ENCODE measurements around the gene VSIG2. TPM values are rescaled to one million over a fixed set of nuclear protein-coding genes. Genes with fewer than 3 reads are reported as not detected.

The VSIG2 gene
- total RNA-seq, 1 donor from 2014 or later, result 0.74 TPM

DNA sequence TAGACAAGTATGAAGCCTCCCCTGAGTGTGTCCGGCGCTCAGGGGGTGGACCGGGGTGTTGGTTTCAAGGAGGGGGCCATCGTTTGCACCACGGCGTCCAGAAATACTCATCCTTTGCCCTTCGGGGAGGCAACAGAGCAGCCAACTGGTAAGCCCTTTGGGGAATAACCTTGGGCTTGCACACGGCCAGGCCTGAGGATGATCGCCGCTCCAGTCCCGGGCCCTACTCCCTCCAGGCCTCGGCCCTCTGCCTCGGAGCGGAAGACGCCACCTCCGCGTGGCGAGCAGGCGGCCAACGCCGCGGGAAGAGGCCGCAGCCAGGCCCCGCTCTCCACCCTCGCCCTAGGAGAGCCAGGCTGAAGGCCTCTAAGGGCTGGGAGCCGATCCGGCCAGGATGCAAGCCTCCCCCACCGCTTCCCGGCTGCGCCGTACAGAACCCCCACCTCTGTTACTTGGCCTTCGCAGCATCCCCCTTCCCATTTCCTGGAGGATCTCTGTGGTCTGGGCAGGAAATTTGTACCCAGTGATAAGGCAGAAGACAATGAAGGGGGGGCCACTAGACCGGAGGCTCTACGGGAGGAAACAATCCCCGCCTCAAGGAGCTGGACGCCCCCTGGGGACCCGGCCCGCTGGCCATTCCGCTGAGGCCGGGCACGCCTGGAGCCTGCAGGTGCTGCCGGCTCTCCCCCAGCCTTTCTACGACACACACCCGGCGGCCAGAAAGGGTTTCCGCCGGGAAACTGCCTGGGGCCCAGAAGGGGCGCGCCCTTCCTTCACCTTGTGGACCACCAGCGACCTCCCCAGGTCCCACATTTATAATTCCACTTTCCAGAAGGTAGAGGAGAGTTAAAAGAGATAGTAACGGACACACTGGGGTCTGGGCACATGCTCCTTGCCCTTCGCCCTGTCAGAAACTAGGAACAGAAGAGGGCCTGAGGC lies 7.5 kb upstream of the VSIG2 start:
- DNase-seq (ENCODE audit: extremely low spot score in 2 of 2), result no peak
- Histone ChIP-seq H3K9me3 (no peaks in the 10 kb centered on the region), H3K4me1 (peaks cover 50% of the 10 kb centered on the region), H3K36me3 (no peaks in the 10 kb centered on the region), H3K27me3 (peaks cover 6% of the 10 kb centered on the region), H3K4me3 (peak overlapping the region; percentile 50 to 53), H3K27ac (peak overlapping the region; percentile 71)
- TF ChIP-seq POLR2AphosphoS5 (IDR thresholded peaks at IDR 0.05; ENCODE audit: insufficient read depth in 1 of 2, low read depth in 1 of 2), result peak; percentile 16 to 57
- TF ChIP-seq, protein P1, sequence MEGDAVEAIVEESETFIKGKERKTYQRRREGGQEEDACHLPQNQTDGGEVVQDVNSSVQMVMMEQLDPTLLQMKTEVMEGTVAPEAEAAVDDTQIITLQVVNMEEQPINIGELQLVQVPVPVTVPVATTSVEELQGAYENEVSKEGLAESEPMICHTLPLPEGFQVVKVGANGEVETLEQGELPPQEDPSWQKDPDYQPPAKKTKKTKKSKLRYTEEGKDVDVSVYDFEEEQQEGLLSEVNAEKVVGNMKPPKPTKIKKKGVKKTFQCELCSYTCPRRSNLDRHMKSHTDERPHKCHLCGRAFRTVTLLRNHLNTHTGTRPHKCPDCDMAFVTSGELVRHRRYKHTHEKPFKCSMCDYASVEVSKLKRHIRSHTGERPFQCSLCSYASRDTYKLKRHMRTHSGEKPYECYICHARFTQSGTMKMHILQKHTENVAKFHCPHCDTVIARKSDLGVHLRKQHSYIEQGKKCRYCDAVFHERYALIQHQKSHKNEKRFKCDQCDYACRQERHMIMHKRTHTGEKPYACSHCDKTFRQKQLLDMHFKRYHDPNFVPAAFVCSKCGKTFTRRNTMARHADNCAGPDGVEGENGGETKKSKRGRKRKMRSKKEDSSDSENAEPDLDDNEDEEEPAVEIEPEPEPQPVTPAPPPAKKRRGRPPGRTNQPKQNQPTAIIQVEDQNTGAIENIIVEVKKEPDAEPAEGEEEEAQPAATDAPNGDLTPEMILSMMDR (IDR thresholded peaks at IDR 0.05), result no peak
- intact Hi-C loops (cut with DNase I), result loop anchor here (2.0 to 5.0 kb wide), 2 partner anchors 78 to 85 kb away; no protein-coding TSS in a partner anchor

DNA sequence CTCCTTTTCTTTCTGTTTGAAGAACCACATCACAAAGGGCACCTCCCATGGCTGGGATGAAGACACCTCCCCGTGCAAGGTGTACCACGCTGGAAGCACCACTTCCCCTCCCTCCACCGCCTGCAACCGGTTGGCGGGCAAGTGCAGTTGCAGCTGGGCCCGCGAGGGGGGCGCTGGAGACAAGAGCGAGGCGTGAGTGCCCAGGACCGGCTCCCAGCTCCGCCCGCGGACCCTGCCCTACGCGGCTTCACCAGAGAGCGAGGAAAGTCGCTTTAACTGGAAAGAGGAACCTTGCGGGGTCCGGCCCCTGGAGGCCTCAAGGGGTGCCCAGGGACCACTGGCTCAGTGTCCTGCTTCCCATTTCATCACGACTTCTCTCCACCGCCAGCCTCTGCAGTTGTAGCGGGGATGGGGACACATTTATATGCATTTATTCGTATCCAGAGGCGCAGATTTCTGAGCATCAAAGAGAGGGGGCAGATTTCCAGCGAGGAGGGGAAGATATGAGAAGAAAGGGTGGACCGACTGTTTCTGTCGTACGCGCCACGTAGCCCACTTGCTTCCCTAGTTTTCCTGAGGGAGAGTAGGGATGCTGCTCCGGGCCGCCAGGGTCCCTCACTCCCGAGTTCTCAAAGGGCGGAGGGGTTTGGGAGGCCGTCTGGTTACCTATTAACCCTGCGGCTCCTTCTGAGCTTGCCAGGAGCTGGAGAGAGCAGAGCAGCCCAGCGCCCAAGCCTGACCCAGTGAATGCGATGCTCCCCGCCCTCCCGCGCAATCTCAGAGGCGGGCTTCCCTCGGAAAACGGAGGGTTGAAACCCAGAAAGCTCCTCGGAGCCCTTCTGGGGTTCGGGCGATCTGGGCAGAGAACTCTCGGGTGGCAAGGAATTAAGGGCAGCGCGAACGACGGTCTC lies 6.6 kb upstream of the VSIG2 start:
- intact Hi-C loops (cut with DNase I), result loop anchor here (5.0 kb wide), 1 partner anchor 79 kb away; no protein-coding TSS in a partner anchor
- TF ChIP-seq, protein P1 (IDR thresholded peaks at IDR 0.05), result peak in 2 of 3 experiments; percentile 9 to 47
- TF ChIP-seq POLR2AphosphoS5 (IDR thresholded peaks at IDR 0.05; ENCODE audit: insufficient read depth in 1 of 2, low read depth in 1 of 2) (peak in 1 of 2 donors; percentile 21), POLR2A (IDR thresholded peaks at IDR 0.05) (no peak)
- Histone ChIP-seq H3K27ac (peak overlapping the region; percentile 71), H3K9me3 (no peaks in the 10 kb centered on the region), H3K27me3 (peaks cover 6% of the 10 kb centered on the region), H3K4me1 (peaks cover 50% of the 10 kb centered on the region), H3K36me3 (no peaks in the 10 kb centered on the region), H3K4me3 (peak overlapping the region; percentile 50 to 53)
- no peak for DNase-seq (ENCODE audit: extremely low spot score in 2 of 2)

DNA sequence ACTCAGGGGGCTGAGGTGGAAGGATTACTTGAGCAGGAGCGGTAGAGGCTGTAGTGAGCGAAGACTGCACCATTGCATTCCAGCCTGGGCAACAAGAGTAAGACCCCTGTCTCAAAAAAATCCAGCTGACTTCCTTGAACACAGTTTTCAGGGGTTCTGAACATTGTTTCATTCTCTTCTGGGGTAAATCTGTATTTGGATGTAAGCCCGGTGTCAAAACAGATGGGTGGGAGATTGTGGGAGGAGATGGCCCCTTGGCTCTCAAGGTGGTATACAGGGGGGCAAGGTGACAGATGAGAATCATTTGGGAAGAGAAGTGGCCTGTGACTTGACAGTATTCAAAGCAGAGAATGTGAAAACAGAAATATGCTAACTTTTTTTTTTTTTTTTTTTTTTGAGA lies 5.3 kb upstream of the VSIG2 start:
- no peak for DNase-seq (ENCODE audit: extremely low spot score in 2 of 2)
- H3K4me3 ChIP-seq, result no peak overlapping the region
- no peaks in the 10 kb centered on the region for H3K36me3 ChIP-seq
- TF ChIP-seq, protein P1 (IDR thresholded peaks at IDR 0.05), result no peak
- no peak for TF ChIP-seq POLR2AphosphoS5 (IDR thresholded peaks at IDR 0.05; ENCODE audit: insufficient read depth in 1 of 2, low read depth in 1 of 2)
- TF ChIP-seq POLR2A (IDR thresholded peaks at IDR 0.05), result no peak
- intact Hi-C loops (cut with DNase I), result loop anchor here (5.0 kb wide), 1 partner anchor 80 kb away; no protein-coding TSS in a partner anchor
- H3K27me3 ChIP-seq, result peaks cover 6% of the 10 kb centered on the region
- no peaks in the 10 kb centered on the region for H3K9me3 ChIP-seq
- no peak overlapping the region for H3K27ac ChIP-seq
- H3K4me1 ChIP-seq, result peaks cover 42% of the 10 kb centered on the region

DNA sequence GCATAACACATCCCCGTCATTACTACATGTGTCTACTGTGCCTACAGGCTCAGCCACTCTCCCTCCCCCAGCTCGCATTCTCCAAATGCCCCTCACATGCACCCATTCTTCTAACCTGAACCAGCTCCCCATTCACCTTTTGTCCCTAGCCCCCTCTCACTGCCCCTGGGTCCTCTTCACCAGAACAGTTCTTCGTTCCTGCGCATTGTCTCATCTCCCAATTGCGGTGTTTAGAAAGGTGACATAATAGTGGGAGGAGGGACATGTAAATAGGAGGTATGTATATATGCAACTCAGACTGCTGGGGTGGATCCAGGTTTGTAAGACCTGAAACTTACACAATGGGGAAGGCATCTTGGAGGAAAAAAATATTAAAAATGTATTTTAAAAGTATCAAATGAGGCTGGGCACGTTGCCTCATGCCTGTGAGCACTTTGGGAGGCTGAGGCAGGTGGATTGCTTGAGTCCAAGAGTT lies 4.7 kb upstream of the VSIG2 start:
- no peak for TF ChIP-seq POLR2A (IDR thresholded peaks at IDR 0.05)
- no peak for TF ChIP-seq POLR2AphosphoS5 (IDR thresholded peaks at IDR 0.05; ENCODE audit: insufficient read depth in 1 of 2, low read depth in 1 of 2)
- TF ChIP-seq, protein P1 (IDR thresholded peaks at IDR 0.05), result no peak
- Histone ChIP-seq H3K36me3 (no peaks in the 10 kb centered on the region), H3K9me3 (no peaks in the 10 kb centered on the region), H3K27me3 (peaks cover 6% of the 10 kb centered on the region), H3K4me3 (no peak overlapping the region), H3K4me1 (peaks cover 37% of the 10 kb centered on the region), H3K27ac (no peak overlapping the region)
- DNase-seq (ENCODE audit: extremely low spot score in 2 of 2), result no peak
- intact Hi-C loops (cut with DNase I), result loop anchor here (5.0 kb wide), 1 partner anchor 81 kb away; no protein-coding TSS in a partner anchor
